NCI-H2029 treated with DMSO at 0.1 percent for 48 hours (cell line): Measurements from ENCODE around the gene PDS5B.
"Not testable (repeated sequence)": the region's sequence is repeated elsewhere in the genome, so short reads cannot be mapped to it uniquely, and the experiment has no call there.

Source experiments
- DNase-seq: peaks from one replicate; lab custom pipeline; 2025; lab: John Stamatoyannopoulos, UW

PDS5B gene

GRCh38 chr13:32804673-32805230 lies 218.5 kb downstream of the PDS5B start:
- no peak for DNase-seq

DNA sequence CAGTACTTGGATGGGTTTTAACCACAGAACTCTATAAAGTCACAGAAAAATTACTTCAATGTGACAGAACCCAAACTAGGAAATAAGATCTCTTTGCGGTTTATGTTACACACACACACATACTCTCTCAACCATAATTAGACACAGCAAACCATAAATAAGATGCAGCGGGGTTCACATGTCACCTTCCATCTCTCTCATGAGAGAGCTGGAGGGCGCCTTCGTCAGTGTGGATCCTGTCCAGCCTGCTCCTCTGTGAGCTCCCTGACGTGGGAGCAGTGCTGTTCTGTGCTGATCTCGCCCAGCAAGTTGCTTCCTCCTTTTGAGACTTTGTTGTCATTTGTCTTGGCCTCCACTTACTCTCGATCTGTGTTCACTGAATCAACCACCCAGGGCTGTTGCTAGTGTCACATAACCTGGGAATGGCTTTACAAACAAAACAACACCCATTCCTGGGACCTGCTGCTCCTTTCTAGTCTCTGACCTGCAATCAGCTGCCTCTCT lies 225.1 kb downstream of the PDS5B start:
- no peak for DNase-seq

- DNase-seq = no peak
These were observed 235.0 kb downstream of the PDS5B start for GRCh38 chr13:32821149-32821688.

- DNase-seq = no peak
These were observed 236.5 kb downstream of the PDS5B start for GRCh38 chr13:32822771-32823170.

GRCh38 chr13:32823597-32823996 lies 237.3 kb downstream of the PDS5B start:
- no peak for DNase-seq

DNA sequence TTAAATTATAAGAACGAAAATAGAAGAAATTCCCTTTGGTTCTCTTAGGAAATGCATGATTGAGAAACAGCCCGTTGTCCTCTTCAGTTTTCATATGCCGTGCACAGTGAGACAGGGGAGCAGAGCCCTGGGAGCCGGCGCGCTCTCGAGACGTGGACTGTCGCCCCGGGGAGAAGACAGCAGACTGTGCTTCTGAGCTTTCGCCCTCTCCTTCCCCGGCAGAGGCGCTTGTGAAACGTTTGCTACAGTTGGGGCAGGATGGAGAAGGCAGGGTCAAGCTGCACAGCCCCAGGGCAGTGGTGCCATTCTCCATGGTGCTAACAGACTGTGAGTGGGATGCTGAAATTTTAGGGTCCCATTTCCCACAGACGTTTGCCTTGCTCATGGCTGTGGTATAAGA lies 237.8 kb downstream of the PDS5B start:
- no peak for DNase-seq

- no peak for DNase-seq
These were observed 238.4 kb downstream of the PDS5B start for GRCh38 chr13:32824675-32825074.

DNA sequence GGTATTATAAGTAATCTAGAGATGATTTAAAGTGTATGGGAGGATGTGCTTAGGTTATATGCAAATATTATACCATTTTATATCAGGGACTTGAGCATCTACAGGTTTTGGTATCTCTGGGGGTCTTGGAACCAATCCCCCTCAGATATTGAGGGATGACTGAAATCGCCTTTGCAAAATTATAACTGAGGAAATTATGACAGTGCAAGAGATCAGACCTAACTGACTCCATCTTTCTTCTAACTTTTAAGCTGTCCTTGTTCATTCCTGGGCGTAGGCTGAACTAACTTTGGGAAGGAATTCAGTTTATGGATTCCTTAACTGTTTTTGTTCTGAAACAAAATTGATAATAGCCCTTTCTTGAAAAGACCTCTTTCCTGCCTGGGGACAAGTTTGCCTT lies 239.2 kb downstream of the PDS5B start:
- DNase-seq = no peak

- not testable (repeated sequence) for DNase-seq
These were observed 240.1 kb downstream of the PDS5B start for GRCh38 chr13:32826372-32826771.
